ENCODE results near the gene GPR39.
A peak's percentile ranks its signal among the peaks of the same experiment; 100 is the strongest.

The GPR39 gene

GRCh38 chr2:132407784-132408183 is 8.8 kb upstream of the GPR39 start:
- Histone ChIP-seq H3K27me3 (ENCODE audit: insufficient read depth, poor library complexity, severe bottlenecking) (no peaks in the 10 kb centered on the region), H3K27ac (ENCODE audit: poor library complexity, severe bottlenecking) (no peak overlapping the region), H3K4me3 (ENCODE audit: severe bottlenecking) (no peak overlapping the region), H3K4me1 (ENCODE audit: insufficient read depth, poor library complexity, severe bottlenecking) (no peaks in the 10 kb centered on the region), H3K9me3 (ENCODE audit: severe bottlenecking) (no peaks in the 10 kb centered on the region), H3K36me3 (ENCODE audit: low read depth) (no peaks in the 10 kb centered on the region)
- no peak for TF ChIP-seq CTCF (IDR thresholded peaks at IDR 0.05; ENCODE audit: poor library complexity, severe bottlenecking)
- ATAC-seq (ENCODE audit: low read depth) = no peak
- no peak for DNase-seq (ENCODE audit: low spot score)

- H3K36me3 ChIP-seq (ENCODE audit: low read depth) = no peaks in the 10 kb centered on the region
- no peak overlapping the region for H3K4me3 ChIP-seq (ENCODE audit: severe bottlenecking)
- no peak for TF ChIP-seq CTCF (IDR thresholded peaks at IDR 0.05; ENCODE audit: poor library complexity, severe bottlenecking)
- ATAC-seq (ENCODE audit: low read depth) (no peak), DNase-seq (ENCODE audit: low spot score) (no peak)
- peaks cover 13% of the 10 kb centered on the region for H3K4me1 ChIP-seq (ENCODE audit: insufficient read depth, poor library complexity, severe bottlenecking)
- no peak overlapping the region for H3K27ac ChIP-seq (ENCODE audit: poor library complexity, severe bottlenecking)
- H3K27me3 ChIP-seq (ENCODE audit: insufficient read depth, poor library complexity, severe bottlenecking) = no peaks in the 10 kb centered on the region
- no peaks in the 10 kb centered on the region for H3K9me3 ChIP-seq (ENCODE audit: severe bottlenecking)
Measured at GRCh38 chr2:132412021-132412420, 4.6 kb upstream of the GPR39 start.

GRCh38 chr2:132414081-132414480 is 2.5 kb upstream of the GPR39 start:
- H3K36me3 ChIP-seq (ENCODE audit: low read depth) = no peaks in the 10 kb centered on the region
- no peaks in the 10 kb centered on the region for H3K9me3 ChIP-seq (ENCODE audit: severe bottlenecking)
- no peak for TF ChIP-seq CTCF (IDR thresholded peaks at IDR 0.05; ENCODE audit: poor library complexity, severe bottlenecking)
- peaks cover 18% of the 10 kb centered on the region for H3K4me1 ChIP-seq (ENCODE audit: insufficient read depth, poor library complexity, severe bottlenecking)
- H3K27me3 ChIP-seq (ENCODE audit: insufficient read depth, poor library complexity, severe bottlenecking) = no peaks in the 10 kb centered on the region
- DNase-seq (ENCODE audit: low spot score) = no peak
- H3K27ac ChIP-seq (ENCODE audit: poor library complexity, severe bottlenecking) = no peak overlapping the region
- H3K4me3 ChIP-seq (ENCODE audit: severe bottlenecking) = no peak overlapping the region
- no peak for ATAC-seq (ENCODE audit: low read depth)

- no peak for DNase-seq (ENCODE audit: low spot score)
- no peak for ATAC-seq (ENCODE audit: low read depth)
Measured at GRCh38 chr2:132415256-132415914, 1.2 kb upstream of the GPR39 start.

More at GRCh38 chr2:132415256-132415914, 1.2 kb upstream of the GPR39 start:
- H3K27me3 ChIP-seq (ENCODE audit: insufficient read depth, poor library complexity, severe bottlenecking) = no peaks in the 10 kb centered on the region
- no peaks in the 10 kb centered on the region for H3K36me3 ChIP-seq (ENCODE audit: low read depth)
- H3K4me3 ChIP-seq (ENCODE audit: severe bottlenecking) = no peak overlapping the region
- TF ChIP-seq CTCF (IDR thresholded peaks at IDR 0.05; ENCODE audit: poor library complexity, severe bottlenecking) = no peak
- peak overlapping the region; percentile 89 for H3K27ac ChIP-seq (ENCODE audit: poor library complexity, severe bottlenecking)
- no peaks in the 10 kb centered on the region for H3K9me3 ChIP-seq (ENCODE audit: severe bottlenecking)
- peaks cover 21% of the 10 kb centered on the region for H3K4me1 ChIP-seq (ENCODE audit: insufficient read depth, poor library complexity, severe bottlenecking)
